ENCODE measurements around the gene ENPP1.

Gene ENPP1

GRCh38 chr6:131937703-131938631 is 130.1 kb downstream of the ENPP1 start:
- TF ChIP-seq CTCF (IDR thresholded peaks at IDR 0.05; ENCODE audit: borderline replicate concordance, insufficient read depth, low read depth, low read length) = no peak
- no peak overlapping the region for H3K4me3 ChIP-seq (ENCODE audit: low read depth, low read length)
